ENCODE measurements around the gene MYBBP1A.

MYBBP1A gene

DNA sequence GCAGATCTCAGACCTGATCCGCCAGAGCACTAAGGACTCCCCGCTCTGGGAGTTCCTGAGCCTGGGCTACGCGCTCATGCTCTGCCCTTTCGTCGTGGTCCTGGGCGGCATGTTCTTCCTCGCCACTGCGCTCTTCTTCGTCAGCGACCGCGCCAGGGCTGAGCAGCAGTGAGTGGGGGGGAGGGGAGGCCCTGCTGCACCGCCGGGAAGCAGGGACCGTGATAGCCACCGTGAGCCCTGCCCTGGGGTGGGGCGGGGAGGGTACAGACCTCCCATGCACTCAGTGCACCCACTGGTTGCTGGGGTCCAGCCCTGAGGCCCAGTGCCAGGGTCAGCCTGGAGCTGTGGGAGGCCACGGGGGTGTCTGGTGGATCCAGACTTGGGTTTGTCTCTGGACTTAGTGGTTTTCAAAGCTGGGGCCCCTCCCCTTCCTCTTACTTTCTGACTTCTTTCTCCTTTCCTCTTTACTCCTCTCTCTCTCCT, 18.9 kb downstream of the MYBBP1A start:
- H3K4me3 ChIP-seq (ENCODE audit: low read depth, low read length) = no peak overlapping the region
- TF ChIP-seq, protein P1, sequence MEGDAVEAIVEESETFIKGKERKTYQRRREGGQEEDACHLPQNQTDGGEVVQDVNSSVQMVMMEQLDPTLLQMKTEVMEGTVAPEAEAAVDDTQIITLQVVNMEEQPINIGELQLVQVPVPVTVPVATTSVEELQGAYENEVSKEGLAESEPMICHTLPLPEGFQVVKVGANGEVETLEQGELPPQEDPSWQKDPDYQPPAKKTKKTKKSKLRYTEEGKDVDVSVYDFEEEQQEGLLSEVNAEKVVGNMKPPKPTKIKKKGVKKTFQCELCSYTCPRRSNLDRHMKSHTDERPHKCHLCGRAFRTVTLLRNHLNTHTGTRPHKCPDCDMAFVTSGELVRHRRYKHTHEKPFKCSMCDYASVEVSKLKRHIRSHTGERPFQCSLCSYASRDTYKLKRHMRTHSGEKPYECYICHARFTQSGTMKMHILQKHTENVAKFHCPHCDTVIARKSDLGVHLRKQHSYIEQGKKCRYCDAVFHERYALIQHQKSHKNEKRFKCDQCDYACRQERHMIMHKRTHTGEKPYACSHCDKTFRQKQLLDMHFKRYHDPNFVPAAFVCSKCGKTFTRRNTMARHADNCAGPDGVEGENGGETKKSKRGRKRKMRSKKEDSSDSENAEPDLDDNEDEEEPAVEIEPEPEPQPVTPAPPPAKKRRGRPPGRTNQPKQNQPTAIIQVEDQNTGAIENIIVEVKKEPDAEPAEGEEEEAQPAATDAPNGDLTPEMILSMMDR (IDR thresholded peaks at IDR 0.05; ENCODE audit: low read depth, low read length, missing control alignments) = no peak

DNA sequence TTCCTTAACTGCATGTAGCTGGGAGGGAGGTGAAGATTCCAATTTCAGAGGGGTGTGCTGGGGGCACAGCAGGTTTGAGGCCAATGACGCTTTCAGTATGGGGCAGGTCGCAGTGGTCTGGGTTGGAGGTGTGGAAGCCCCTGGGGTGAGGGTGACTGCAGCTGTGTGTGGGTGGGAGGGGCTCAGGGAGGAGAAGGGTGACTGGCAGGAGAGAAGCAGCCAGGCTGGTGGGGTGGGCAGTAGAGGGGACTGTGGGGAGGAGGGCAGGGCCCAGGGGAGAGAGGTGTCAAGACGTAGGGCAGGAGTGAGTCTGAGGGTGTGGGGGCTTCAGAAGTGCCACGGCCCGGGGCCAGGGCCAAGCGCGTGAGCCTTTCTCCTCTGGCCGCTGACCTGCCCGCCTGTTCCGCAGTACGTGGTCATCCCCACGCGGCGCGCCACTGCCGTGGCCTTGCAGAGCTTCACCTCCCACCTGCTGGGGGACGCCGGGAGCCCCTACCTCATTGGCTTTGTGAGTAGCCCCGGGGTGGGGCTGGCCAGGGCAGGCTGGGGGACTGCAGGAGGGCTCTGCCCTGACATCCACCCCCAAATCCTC, 19.4 kb downstream of the MYBBP1A start:
- TF ChIP-seq, protein P1 (IDR thresholded peaks at IDR 0.05; ENCODE audit: low read depth, low read length, missing control alignments) = no peak
- H3K4me3 ChIP-seq (ENCODE audit: low read depth, low read length) = no peak overlapping the region
- no peak for DNase-seq (ENCODE audit: low read depth)

More for the DNA sequence above, 18.9 kb downstream of the MYBBP1A start:
- no peak for DNase-seq (ENCODE audit: low read depth)

DNA sequence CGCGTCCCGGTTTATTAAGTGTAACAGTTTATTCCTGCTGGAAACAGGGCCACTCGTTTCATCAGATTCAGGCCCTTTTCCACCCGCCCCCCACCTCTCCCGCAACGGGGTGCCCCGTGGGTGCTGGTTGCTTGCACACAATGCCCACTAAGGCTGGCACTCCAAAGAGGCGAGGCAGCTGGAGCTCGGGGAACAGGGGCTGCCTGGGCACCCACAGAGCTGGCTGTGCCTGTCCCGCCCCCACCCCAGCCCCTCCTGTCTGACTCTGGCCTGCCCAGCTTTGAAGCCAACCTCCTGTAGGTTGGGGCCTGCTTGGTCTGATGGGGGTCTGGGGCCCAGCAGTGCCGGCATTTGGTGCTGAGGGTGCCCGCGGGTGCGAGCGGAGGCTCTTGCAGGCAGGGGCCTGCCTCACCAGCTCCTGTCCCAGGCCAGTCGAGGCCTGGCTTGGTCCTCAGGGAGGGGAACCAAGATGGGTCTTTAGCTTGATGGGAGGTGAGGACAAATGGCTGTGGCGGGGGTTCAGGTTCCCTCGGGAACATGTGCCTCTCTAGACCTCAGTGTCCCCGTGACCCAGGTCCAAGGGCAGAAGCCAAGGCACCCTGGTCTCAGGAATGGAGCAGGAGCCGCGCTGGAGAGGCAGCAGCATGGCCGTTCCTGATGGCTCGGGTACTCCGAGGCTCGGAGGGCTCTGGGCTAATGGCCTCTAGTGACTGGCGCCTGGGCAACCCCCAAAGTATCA, 20.1 kb downstream of the MYBBP1A start:
- DNase-seq (ENCODE audit: low read depth) = no peak
- TF ChIP-seq, protein P1 (IDR thresholded peaks at IDR 0.05; ENCODE audit: low read depth, low read length, missing control alignments) = no peak
- no peak overlapping the region for H3K4me3 ChIP-seq (ENCODE audit: low read depth, low read length)

DNA sequence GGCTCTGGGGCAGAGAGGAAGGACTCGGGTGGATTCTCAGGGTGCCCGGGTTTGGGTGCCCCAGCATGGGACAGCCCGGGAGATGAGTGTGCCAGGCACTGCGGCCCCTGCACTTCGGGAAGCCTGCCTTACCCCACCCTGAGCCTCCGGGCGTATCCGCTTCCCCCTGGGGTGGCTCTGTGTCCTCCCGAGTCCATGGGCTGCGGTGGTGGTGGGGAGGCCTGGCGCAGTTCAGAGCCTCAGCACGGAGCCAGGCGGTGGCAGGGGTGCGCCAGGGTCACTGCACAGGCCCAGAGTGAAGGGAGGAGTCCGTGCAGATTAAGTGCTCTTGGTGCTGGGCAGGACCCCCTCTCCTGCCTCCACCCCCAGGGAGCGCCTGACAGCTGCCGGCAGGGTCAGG, 20.7 kb downstream of the MYBBP1A start:
- H3K4me3 ChIP-seq (ENCODE audit: low read depth, low read length) = no peak overlapping the region
- TF ChIP-seq, protein P1 (IDR thresholded peaks at IDR 0.05; ENCODE audit: low read depth, low read length, missing control alignments) = no peak
- no peak for DNase-seq (ENCODE audit: low read depth)

DNA sequence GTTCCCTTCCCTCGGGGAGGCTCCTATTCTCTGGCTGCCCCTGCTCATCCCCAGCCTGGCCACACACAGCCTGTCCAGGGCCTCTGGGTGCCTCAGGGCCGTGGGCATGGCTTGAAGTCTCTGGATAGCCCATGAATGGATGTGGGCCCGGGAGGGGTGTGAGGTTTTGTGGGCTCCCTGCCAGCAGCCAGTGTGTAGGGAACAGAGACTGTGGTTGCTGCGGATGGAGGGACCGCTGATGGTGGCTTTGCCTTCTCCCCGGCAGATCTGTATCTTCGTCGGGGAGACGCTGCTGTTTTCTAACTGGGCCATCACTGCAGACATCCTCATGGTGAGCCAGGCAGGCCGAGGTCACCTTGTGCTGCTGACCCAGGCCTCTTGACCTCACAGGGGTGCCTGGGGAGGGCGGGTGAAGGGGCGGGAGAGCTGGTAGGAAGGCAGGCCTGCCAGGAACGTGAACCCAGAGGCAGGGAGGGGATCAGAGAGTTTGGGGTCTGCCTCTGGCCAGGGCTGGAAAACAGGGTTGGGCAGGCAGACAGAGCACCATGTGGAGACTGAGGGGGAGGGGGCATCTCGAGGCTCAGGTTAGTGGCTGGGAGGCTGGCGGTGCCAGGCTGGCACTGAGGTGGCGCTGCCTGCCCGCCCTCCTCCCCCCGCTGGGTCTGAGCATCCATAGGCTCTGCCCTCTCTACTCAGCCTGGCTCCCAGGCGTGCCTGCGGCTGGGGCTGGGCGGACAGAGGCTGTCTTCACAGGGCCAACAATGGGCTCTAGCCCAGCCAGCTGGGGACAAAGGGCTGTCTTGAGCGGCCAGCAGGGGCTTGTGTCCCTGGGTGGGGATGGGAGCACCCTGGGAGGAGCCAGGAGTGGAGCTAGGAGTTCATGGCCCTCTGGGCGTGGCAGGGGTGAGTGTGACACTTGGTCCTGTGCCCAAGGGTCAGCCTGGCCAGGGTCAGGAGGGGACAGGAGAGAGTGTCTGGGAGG, 21.4 kb downstream of the MYBBP1A start:
- no peak for DNase-seq (ENCODE audit: low read depth)
- TF ChIP-seq, protein P1 (IDR thresholded peaks at IDR 0.05; ENCODE audit: low read depth, low read length, missing control alignments) = no peak
- no peak overlapping the region for H3K4me3 ChIP-seq (ENCODE audit: low read depth, low read length)

DNA sequence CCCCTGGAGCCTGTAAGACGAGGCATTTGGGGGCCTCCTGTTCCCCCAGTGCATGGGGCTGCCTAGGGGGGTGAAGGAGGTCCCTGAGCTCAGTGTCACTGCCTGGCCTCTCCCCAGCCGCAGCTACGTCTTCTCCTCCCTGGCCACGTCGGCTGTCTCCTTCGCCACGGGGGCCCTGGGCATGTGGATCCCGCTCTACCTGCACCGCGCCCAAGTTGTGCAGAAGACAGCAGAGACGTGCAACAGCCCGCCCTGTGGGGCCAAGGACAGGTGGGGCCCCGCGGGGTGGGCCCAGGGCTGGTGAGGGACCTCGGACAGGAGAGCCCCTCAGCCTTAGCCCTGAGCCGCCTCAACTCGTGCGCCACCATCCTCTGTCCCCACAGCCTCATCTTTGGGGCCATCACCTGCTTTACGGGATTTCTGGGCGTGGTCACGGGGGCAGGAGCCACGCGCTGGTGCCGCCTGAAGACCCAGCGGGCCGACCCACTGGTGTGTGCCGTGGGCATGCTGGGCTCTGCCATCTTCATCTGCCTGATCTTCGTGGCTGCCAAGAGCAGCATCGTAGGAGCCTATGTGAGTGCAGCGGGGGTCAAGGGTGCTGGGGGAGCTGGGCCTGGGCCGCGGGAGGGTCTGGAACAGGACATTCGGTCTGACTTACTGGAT, 22.2 kb downstream of the MYBBP1A start:
- no peak overlapping the region for H3K4me3 ChIP-seq (ENCODE audit: low read depth, low read length)
- TF ChIP-seq, protein P1 (IDR thresholded peaks at IDR 0.05; ENCODE audit: low read depth, low read length, missing control alignments) = no peak
- no peak for DNase-seq (ENCODE audit: low read depth)
